Measurements from ENCODE around the gene ATR. TPM values are rescaled to one million over a fixed set of nuclear protein-coding genes. Genes with fewer than 3 reads are reported as not detected.

The ATR gene
- 10 to 100 TPM; 18.2 to 18.8 TPM for total RNA-seq

DNA sequence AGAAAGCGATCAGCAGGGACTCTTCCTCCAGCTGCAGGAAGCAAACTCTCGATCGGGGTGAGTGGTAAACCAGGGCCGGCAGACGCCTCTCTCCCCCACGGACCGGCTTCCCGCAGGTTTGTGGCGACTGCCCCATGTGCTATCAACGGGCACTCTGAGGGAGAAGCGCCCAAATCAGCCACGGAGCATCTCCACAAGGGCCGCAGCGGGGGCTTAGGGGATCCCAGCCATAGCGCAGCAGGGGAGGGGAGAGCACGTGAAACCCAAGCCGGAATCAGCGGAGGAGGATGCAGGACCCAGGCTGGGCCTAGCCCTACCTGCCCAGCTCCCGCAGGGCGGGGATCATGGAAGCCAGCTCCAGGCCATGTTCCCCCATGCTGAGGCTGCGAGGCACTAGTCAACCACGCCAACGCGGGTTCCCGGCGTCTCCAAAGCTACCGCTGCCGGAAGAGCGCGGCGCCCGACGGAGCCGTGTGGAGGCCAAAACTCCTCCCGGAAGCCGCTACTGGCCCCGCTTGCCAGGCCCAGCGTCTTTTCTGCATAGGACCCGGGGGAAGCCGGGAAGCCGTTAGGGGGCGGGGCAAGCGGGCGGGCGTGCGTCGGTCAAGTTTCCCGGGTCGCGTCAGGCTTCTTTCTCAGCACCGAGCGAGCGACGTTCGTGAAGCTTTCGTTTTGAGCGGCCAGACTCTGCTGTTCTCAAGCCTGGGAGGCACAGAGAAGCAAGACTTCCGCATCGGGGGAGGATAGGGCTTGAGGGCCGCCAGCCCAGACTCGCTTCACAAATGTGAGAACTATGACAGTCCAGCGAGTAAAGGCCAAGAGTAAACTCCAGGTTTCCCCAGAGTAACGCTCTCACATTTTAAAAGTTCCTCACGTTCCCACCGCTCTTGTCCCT lies at the start of gene ATR:
ATR (minus strand) TSS at position 405 of the 895 bp plus-strand sequence; CDS start at position 376, 29 bp downstream.
- no peaks in the 10 kb centered on the region for H3K36me3 ChIP-seq (replicated peaks in 1 of 2; ENCODE audit: insufficient read depth in 1 of 2, low read depth in 2 of 2)
- no peaks in the 10 kb centered on the region for H3K27me3 ChIP-seq
- peak; percentile 97 to 98 (median 98) for DNase-seq
- H3K4me1 ChIP-seq = peaks cover 22% of the 10 kb centered on the region
- WGBS, 2 donors = 0% methylated on average over 30 to 65 of the region's 65 CpGs
- H3K4me3 ChIP-seq = peak within 1 kb of the TSS; percentile 84 to 94
- TF ChIP-seq, protein P1, sequence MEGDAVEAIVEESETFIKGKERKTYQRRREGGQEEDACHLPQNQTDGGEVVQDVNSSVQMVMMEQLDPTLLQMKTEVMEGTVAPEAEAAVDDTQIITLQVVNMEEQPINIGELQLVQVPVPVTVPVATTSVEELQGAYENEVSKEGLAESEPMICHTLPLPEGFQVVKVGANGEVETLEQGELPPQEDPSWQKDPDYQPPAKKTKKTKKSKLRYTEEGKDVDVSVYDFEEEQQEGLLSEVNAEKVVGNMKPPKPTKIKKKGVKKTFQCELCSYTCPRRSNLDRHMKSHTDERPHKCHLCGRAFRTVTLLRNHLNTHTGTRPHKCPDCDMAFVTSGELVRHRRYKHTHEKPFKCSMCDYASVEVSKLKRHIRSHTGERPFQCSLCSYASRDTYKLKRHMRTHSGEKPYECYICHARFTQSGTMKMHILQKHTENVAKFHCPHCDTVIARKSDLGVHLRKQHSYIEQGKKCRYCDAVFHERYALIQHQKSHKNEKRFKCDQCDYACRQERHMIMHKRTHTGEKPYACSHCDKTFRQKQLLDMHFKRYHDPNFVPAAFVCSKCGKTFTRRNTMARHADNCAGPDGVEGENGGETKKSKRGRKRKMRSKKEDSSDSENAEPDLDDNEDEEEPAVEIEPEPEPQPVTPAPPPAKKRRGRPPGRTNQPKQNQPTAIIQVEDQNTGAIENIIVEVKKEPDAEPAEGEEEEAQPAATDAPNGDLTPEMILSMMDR (IDR thresholded peaks at IDR 0.05) = peak in 2 of 7 experiments; percentile 6 to 36
- peak; percentile 70 to 97 (median 96) for TF ChIP-seq POLR2A (IDR thresholded peaks at IDR 0.05)
- H3K9me3 ChIP-seq = no peaks in the 10 kb centered on the region
- ATAC-seq = peak; percentile 99
- intact Hi-C loops (cut with DNase I) = no loop called here
- H3K27ac ChIP-seq = peak within 1 kb of the TSS; percentile 71 to 96 (median 94)

DNA sequence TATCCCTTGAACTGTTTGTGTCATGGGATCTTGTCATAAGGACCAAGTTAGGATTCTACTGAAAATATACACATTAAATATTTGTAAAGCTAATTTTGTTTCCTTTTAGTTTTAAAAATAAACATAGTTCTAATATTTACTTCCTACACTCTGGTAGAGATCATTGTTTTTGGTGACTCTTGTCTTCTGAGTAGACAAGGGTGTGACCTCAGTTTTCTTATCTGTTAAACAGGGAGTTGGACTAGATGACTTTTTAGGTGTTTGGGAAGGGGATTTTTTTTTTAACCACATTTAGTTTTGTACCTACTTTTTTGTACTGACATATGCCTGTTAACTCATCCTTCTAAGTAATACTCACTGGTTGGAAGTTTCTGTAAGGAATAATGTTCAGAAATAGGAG lies 48.4 kb upstream of the ATR start:
- H3K27ac ChIP-seq = no peak overlapping the region
- H3K4me3 ChIP-seq = no peak overlapping the region
- H3K27me3 ChIP-seq = no peaks in the 10 kb centered on the region
- DNase-seq (no peak), ATAC-seq (no peak)
- no peaks in the 10 kb centered on the region for H3K4me1 ChIP-seq
- TF ChIP-seq, protein P1 (IDR thresholded peaks at IDR 0.05) = no peak
- TF ChIP-seq POLR2A (IDR thresholded peaks at IDR 0.05) = no peak
- no peaks in the 10 kb centered on the region for H3K9me3 ChIP-seq
- H3K36me3 ChIP-seq (replicated peaks in 1 of 2; ENCODE audit: insufficient read depth in 1 of 2, low read depth in 2 of 2) = no peaks in the 10 kb centered on the region
- intact Hi-C loops (cut with DNase I) = no loop called here

DNA sequence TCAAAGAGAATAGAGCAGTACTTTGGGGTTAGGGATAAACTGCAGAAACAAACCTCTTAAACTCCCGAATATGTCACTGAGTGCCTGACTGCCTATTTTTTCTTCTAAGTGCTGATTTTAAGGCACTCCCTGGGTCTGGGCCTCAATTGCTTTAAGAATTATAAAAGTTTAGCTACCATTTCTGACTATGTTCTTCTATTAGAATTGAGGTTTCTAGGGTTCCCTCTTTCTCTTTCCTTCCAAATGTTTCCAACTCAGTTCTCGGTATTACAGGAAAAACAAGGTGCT lies 46.6 kb upstream of the ATR start:
- intact Hi-C loops (cut with DNase I) = no loop called here
- DNase-seq (no peak), ATAC-seq (no peak)
- Histone ChIP-seq H3K9me3 (no peaks in the 10 kb centered on the region), H3K4me3 (no peak overlapping the region), H3K27ac (no peak overlapping the region), H3K4me1 (no peaks in the 10 kb centered on the region), H3K27me3 (no peaks in the 10 kb centered on the region), H3K36me3 (replicated peaks in 1 of 2; ENCODE audit: insufficient read depth in 1 of 2, low read depth in 2 of 2) (no peaks in the 10 kb centered on the region)
- WGBS, 2 donors = 97 to 100% methylated on average over 2 of the region's 2 CpGs
- TF ChIP-seq, protein P1 (IDR thresholded peaks at IDR 0.05) = no peak
- no peak for TF ChIP-seq POLR2A (IDR thresholded peaks at IDR 0.05)

DNA sequence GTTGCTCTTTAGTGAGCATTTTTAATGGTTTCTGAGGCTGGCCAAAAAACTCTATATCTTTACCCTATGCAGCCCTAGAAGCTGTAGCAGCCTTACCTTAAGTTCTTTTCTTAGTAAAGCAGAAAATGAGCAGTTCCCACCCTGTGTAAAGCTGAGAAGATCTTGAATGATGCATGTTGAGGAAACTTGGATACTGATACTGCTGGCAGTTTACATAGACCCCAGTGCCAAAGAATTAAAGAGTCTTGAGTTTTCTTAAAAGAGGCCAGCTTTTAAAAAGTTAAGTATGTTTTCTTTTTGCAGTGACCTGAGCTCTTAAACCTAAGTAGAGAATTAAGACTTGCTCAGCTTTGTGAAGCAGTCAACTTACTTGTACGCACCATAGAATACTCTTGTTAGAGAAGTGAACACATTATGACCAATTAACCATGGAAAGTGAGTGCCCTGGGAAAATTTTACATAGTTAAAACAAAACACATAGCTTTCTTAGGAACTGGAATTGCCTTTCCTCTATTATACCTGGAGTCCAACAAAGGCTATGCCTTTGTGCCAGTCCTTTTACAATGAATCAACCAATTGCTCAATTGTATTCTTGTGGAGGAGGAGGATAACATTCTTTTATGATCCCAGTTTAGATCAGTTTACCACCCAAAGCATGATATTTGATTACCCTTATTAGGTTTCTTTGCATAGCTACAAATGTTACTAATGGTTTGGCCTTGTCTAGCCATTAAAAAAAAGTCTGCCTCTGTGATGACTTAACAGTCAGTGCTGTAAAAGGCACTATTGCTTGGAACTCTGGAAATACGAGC lies 46.0 kb upstream of the ATR start:
- WGBS, 2 donors = 91 to 93% methylated on average over 2 of the region's 2 CpGs
- no peaks in the 10 kb centered on the region for H3K27me3 ChIP-seq
- no peak for DNase-seq
- H3K9me3 ChIP-seq = no peaks in the 10 kb centered on the region
- TF ChIP-seq POLR2A (IDR thresholded peaks at IDR 0.05) = no peak
- TF ChIP-seq, protein P1 (IDR thresholded peaks at IDR 0.05) = no peak
- no peaks in the 10 kb centered on the region for H3K36me3 ChIP-seq (replicated peaks in 1 of 2; ENCODE audit: insufficient read depth in 1 of 2, low read depth in 2 of 2)
- intact Hi-C loops (cut with DNase I) = no loop called here
- H3K4me1 ChIP-seq = no peaks in the 10 kb centered on the region
- no peak overlapping the region for H3K27ac ChIP-seq
- no peak for ATAC-seq
- H3K4me3 ChIP-seq = no peak overlapping the region

Data from body of pancreas (tissue), 4 donors.